LNCaP clone FGC (cell line): Measurements from ENCODE around the gene DNAH14.
A peak's percentile ranks its signal among the peaks of the same experiment; 100 is the strongest.
"Not testable (repeated sequence)": the region's sequence is repeated elsewhere in the genome, so short reads cannot be mapped to it uniquely, and the experiment has no call there.

ENCODE experiments used
- DNase-seq: peaks from one replicate; pipeline ENCODE4 v3.0.0-alpha.2; 2011; ENCODE audit warnings: low read depth
- H3K4me3 ChIP-seq: 2 replicates; pipeline ENCODE4 v1.5.1; 2011; ENCODE audit warnings: mild to moderate bottlenecking, low read depth, low read length, control low read depth
- TF ChIP-seq, protein P1 (sequence below): IDR thresholded peaks from 2 replicates; pipeline ENCODE4 v1.5.1; 2012; ENCODE audit warnings: mild to moderate bottlenecking; ENCODE audit not compliant: control insufficient read depth, insufficient read depth; ENCODE audit errors: extremely low read depth

DNAH14 gene

DNA sequence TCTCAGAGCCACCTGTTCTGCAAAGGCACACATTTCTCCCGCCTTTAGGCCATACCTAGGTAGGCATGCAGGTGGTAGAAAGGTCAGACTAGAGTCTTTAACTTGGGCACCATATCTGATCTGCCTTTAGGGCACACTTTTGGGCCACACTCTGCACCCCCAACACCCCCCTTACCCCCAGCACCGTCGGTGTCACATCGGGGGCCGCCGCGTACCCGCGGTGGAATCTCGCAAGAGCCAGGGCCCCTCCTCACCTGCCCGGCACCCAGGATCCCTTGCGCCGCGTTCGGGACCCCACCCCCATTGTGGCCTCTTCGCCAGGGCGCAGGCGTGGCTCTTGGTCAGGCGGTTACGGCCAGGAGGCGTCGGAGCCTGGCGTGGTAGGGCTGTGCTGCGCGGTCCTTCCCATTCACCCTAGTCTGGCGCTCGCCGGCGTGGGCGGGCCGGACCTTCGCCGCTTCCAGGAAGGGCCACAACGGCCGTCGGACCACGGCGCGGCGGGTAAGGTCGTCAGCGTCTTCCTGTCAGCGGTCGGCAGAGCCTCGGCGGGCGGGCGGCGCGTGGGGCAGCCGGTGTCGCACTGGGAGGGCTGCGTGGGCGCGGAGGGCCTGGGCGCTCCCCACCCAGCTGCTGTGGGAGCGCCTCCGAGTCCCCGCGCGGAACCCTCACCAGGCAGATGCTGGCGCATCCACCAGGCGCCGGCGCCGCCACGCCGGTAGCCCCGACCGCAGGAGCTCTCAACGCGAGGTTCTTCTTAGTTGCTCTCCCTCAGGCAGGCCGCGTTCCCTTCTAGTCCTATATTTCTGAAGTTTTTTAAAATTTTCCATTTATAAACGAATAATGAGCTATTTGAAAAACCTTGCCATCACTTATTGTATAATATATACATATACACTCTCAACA lies at the start of gene DNAH14:
TSS of gene DNAH14 (plus strand) at position 341 of the 903 bp plus-strand sequence. CDS start 23,028 bp downstream, outside the sequence.
- peak within 1 kb of the TSS; percentile 70 for H3K4me3 ChIP-seq
- TF ChIP-seq, protein P1, sequence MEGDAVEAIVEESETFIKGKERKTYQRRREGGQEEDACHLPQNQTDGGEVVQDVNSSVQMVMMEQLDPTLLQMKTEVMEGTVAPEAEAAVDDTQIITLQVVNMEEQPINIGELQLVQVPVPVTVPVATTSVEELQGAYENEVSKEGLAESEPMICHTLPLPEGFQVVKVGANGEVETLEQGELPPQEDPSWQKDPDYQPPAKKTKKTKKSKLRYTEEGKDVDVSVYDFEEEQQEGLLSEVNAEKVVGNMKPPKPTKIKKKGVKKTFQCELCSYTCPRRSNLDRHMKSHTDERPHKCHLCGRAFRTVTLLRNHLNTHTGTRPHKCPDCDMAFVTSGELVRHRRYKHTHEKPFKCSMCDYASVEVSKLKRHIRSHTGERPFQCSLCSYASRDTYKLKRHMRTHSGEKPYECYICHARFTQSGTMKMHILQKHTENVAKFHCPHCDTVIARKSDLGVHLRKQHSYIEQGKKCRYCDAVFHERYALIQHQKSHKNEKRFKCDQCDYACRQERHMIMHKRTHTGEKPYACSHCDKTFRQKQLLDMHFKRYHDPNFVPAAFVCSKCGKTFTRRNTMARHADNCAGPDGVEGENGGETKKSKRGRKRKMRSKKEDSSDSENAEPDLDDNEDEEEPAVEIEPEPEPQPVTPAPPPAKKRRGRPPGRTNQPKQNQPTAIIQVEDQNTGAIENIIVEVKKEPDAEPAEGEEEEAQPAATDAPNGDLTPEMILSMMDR = no peak
- peak; percentile 85 for DNase-seq

DNA sequence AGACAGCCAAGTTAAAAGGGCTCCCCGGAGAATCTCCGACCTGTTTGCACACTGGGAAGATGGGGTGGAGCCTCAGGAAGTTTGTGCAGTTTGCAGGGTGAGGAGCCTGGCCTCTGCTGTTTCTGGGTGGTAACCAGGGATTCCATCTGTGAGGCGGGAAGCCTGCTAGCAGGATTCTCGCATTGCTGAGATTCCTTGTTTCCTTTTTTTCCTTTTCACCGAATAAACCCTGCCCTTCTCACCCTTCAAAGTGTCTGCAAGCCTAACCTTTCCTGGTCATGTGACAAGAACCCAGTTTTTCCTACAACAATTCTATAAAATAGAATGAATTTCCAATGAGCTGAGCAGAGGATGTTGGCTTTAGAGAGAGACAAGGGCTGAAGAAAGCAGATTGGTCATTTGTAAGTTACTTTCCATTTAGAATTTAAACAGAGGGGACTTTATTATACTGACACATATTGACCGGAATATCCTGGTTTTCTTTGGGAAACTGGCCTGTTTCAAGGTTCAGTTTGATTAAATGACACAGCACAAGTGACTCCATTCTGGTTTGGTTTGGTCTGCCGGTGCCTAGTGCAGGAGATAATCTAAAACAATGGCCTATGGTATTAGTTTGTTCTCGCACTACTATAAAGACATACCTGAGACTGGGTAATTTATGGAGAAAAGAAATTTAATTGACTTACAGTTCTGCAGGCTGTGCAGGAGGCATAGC lies 48.7 kb upstream of the DNAH14 start:
- DNase-seq = no peak

DNA sequence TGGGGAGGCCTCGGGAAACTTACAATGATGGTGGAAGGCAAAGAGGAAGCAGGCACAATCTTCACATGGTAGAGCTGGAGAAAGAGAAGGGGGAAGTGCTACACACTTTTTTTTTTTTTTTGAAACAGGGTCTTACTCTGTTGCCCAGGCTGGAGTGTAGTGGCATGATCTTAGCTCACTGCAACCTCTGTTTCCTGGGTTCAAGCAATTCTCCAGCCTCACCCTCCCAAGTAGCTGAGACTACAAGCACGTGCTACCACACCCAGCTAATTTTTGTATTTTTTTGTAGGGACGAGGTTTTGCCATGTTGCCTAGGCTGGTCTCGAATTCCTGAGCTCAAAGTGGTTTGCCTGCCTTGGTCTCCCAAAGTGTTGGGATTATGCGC lies 48.2 kb upstream of the DNAH14 start:
- not testable (repeated sequence) for DNase-seq, H3K4me3 ChIP-seq

More for the DNA sequence above, 48.7 kb upstream of the DNAH14 start:
- no peak overlapping the region for H3K4me3 ChIP-seq
- TF ChIP-seq, protein P1 = no peak

DNA sequence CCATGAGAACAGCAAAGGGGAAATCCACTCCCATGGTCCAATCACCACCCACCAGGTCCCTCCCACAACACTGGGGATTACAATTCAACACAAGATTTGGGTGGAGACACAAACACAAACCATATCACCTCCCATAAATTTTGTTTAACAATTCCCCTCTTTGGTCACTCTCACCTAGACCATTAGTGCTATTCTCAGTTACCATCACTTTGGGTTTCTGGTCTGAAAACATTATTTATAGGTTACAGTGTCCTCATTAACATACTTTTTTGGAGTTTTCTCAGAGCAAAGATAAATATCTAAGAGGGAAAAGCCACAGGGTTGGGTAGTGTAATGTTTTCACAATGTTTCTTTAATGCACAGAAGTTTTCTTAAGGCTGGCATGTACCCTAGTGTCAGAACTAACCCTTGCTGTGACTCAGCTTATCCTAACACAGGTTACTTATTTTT lies 47.7 kb upstream of the DNAH14 start:
- TF ChIP-seq, protein P1 = no peak
- H3K4me3 ChIP-seq = no peak overlapping the region
- DNase-seq = no peak

DNA sequence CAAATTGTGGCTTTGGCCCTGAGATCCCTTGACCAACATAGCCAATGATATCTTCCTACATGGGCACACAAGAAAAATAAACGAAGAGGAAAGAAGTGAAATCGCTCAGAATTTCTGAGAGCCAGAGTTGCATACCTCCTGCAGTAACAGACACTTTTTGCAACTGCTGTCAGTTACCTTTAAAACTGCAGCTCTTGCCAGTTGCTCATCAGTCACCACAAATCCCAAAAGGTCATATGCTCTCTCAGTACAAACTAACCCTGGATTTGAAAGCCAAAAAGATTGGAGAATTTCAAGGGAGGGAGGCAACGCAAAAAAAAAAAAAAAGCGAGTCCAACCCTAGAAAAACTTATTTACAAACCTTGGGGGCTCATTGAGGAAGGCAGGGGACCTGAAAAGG lies 47.2 kb upstream of the DNAH14 start:
- no peak overlapping the region for H3K4me3 ChIP-seq
- no peak for DNase-seq
- TF ChIP-seq, protein P1 = no peak

DNA sequence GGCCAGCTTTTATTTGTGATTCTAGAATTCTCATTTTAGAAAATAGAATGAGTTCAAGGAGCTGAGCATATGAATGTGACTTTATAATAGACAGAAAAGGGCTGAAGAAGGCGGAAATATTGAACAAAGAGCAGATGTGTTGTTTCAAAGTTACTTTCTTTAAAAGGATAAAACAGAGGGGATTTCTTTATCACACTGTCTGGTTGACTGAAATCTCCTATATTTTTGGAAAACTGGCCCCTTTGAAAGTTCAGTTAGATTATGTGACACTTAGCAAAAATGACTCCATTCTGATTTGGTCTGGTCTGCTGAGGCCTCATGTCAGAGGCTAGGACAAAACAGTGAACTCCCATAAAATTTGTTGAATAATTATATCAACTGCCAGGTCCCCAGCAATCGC lies 46.4 kb upstream of the DNAH14 start:
- H3K4me3 ChIP-seq = no peak overlapping the region
- DNase-seq = no peak
- TF ChIP-seq, protein P1 = no peak

DNA sequence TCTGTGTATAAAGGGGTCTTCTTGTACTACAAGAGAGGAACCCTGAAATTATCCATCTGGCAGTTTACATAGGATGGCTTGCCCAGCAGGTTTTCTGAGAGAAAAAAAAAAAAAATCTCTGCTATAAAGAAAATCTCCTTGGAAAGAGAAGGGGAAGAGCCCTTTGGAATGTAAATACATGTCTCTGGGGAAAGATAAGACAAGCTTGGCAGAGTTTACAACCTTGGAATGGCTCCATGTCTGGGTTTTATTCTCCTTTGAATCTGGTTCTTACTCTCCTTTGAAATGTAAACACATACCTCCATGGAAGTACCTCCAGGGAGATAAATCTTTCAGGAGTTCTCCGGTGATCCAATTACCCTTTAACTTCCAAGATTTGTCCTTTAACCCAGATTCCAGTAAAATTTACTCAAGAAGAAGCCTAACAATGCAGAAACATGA lies 45.1 kb upstream of the DNAH14 start:
- TF ChIP-seq, protein P1 = no peak
- H3K4me3 ChIP-seq = no peak overlapping the region
- DNase-seq = peak; percentile 94

DNA sequence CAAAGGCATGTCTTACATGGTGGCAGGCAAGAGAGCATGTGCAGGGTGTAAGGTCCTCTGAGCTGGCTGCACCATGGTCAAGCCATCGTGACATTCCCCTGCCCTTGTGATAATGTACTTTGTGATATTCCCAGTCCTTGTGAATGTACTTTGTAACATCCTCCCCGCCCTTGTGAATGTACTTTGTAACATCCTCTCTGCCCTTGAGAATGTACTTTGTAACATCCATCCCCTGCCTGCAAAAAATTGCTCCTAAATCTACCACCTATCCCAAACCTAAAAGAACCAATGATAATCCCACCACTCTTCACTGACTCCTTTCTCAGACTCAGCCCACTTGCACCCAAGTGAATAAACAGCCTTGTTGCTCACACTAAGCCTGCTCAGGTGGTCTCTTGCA lies 44.1 kb upstream of the DNAH14 start:
- not testable (repeated sequence) for H3K4me3 ChIP-seq, DNase-seq
